ENCODE data around the gene PUS1.

The PUS1 gene

DNA sequence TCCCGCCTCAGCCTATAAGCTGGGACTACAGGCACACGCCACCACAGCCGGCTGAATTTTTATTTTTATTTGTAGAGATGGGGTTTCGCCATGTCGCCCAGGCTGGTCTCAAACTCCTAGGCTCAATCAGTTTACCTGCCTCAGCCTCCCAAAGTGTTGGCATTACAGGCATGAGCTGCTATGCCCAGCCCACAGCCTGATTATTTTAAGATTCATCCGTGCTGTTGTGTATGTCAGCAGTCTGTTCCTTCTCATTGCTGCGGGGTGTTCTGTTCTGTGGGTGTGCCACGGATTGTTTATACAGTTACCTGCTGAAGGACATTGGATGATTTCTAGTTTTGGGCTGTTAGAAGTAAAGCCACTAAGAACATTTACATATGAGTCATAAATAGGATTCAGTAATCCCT is 11.1 kb downstream of the PUS1 start:
- DNase-seq (ENCODE audit: low read depth, low spot score): no peak
- in situ Hi-C loops (cut with HindIII; ENCODE audit: low sequenced_read_pairs): no loop called here
- no peak overlapping the region for H3K4me3 ChIP-seq (ENCODE audit: low read depth, low read length)
- TF ChIP-seq, protein P1, sequence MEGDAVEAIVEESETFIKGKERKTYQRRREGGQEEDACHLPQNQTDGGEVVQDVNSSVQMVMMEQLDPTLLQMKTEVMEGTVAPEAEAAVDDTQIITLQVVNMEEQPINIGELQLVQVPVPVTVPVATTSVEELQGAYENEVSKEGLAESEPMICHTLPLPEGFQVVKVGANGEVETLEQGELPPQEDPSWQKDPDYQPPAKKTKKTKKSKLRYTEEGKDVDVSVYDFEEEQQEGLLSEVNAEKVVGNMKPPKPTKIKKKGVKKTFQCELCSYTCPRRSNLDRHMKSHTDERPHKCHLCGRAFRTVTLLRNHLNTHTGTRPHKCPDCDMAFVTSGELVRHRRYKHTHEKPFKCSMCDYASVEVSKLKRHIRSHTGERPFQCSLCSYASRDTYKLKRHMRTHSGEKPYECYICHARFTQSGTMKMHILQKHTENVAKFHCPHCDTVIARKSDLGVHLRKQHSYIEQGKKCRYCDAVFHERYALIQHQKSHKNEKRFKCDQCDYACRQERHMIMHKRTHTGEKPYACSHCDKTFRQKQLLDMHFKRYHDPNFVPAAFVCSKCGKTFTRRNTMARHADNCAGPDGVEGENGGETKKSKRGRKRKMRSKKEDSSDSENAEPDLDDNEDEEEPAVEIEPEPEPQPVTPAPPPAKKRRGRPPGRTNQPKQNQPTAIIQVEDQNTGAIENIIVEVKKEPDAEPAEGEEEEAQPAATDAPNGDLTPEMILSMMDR (IDR thresholded peaks at IDR 0.05; ENCODE audit: low read depth, low read length): no peak

DNA sequence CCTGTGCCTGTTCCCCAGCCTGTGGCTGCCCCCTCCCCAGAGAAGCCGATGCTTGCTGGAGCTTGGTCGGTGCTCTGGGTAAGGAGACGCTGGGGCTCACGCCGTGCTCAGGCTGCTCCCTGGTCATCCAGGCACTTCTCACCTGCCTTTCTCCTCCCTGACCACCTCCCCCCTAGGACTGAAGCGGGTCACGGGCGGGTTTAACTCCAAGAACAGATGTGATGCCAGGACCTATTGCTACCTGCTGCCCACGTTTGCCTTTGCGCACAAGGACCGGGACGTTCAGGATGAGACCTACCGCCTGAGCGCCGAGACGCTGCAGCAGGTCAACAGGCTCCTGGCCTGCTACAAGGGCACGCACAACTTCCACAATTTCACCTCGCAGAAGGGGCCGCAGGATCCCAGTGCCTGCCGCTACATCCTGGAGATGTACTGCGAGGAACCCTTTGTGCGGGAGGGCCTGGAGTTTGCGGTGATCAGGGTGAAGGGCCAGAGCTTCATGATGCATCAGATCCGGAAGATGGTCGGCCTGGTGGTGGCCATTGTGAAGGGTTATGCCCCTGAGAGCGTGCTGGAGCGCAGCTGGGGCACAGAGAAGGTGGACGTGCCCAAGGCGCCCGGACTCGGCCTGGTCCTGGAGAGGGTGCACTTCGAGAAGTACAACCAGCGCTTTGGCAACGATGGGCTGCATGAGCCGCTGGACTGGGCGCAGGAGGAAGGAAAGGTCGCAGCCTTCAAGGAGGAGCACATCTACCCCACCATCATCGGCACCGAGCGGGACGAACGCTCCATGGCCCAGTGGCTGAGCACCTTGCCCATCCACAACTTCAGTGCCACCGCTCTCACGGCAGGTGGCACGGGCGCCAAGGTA is 12.3 kb downstream of the PUS1 start:
- TF ChIP-seq, protein P1 (IDR thresholded peaks at IDR 0.05; ENCODE audit: low read depth, low read length): no peak
- H3K4me3 ChIP-seq (ENCODE audit: low read depth, low read length): no peak overlapping the region
- in situ Hi-C loops (cut with HindIII; ENCODE audit: low sequenced_read_pairs): no loop called here
- DNase-seq (ENCODE audit: low read depth, low spot score): no peak

DNA sequence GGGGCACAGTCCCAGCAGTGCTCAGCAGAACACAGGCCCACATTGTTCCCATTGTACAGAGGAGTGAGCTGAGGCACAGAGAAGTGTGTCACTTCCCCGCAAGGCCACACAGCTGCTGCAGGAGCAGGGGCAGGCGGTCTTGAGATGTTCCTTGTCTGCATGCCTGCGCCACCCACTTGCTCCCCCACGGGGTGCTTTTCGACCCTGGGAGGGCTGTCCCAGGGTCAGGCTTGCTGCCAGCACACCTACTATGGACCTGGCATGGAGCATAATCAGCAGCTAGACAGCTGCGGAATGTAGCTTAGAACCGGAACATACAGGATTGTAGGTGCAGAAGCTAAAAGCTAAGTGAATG is 12.9 kb downstream of the PUS1 start:
- H3K4me3 ChIP-seq (ENCODE audit: low read depth, low read length): no peak overlapping the region
- TF ChIP-seq, protein P1 (IDR thresholded peaks at IDR 0.05; ENCODE audit: low read depth, low read length): no peak
- no peak for DNase-seq (ENCODE audit: low read depth, low spot score)
- in situ Hi-C loops (cut with HindIII; ENCODE audit: low sequenced_read_pairs): no loop called here

DNA sequence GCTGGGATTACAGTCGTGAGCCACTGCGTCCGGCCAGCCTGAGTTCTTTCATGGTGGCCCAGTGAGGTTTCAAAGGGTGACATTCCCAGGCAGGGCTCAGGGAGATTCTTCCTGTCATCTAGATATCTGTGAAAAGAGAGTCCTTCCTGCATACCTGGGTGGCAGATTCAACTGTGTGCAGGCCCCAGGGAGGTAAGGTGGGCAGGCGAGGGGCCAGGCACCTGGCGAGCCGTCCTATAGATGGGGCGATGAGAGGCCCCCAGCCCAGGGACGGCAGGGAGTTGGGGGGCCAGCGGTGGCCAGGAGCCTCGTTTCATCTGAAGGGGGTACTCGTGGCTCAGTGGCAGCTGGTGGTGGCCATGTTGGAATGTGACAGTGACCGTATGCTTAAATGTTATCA is 13.6 kb downstream of the PUS1 start:
- no peak for DNase-seq (ENCODE audit: low read depth, low spot score)
- in situ Hi-C loops (cut with HindIII; ENCODE audit: low sequenced_read_pairs): no loop called here
- TF ChIP-seq, protein P1 (IDR thresholded peaks at IDR 0.05; ENCODE audit: low read depth, low read length): no peak
- H3K4me3 ChIP-seq (ENCODE audit: low read depth, low read length): no peak overlapping the region

DNA sequence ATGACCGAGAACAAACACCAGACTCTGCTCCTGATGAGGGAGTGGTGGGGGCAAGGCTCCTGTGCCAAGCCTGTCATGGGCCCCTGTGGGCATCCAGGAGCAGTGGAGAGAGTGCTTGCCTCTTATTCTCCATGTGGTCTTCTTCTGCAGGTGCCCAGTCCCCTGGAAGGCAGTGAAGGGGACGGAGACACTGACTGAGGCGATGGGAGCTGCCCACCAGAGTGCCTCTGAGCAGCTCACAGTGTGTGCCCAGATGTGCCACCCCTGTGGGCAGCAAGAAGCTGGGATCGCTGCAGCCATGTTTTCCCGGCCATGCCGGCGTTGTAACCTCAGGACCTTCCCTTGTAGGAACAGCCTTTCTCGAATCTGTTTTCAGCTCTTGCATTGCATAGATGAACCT is 14.3 kb downstream of the PUS1 start:
- in situ Hi-C loops (cut with HindIII; ENCODE audit: low sequenced_read_pairs): no loop called here
- no peak overlapping the region for H3K4me3 ChIP-seq (ENCODE audit: low read depth, low read length)
- TF ChIP-seq, protein P1 (IDR thresholded peaks at IDR 0.05; ENCODE audit: low read depth, low read length): no peak
- no peak for DNase-seq (ENCODE audit: low read depth, low spot score)

DNA sequence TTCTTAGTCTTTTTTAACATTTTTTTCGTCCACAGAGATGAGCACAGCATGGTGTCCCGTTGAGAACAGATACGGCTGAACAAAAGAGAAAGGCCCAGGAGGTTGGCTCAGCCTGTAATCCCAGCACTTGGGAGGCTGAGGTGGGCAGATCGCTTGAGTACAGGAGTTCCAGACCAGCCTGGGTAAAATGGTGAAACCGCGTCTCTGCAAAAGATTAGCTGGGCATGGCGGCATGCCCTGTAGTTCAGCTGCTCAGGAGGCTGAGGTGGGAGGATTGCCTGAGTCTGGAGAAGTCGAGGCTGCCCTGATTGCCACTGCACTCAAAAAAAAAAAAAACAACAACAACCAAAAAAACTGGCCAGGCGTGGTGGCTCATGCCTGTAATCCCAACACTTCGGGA is 14.8 kb downstream of the PUS1 start:
- H3K4me3 ChIP-seq (ENCODE audit: low read depth, low read length): no peak overlapping the region
- in situ Hi-C loops (cut with HindIII; ENCODE audit: low sequenced_read_pairs): no loop called here
- TF ChIP-seq, protein P1 (IDR thresholded peaks at IDR 0.05; ENCODE audit: low read depth, low read length): no peak
- DNase-seq (ENCODE audit: low read depth, low spot score): no peak
